PC-3 (cell line): ENCODE measurements around the gene TPST2.

ENCODE experiments used
- EZH2 ChIP-seq: fragments of 300-600 bp; sonication (generic); IDR thresholded peaks from one replicate; pipeline ENCODE4 v1.6.1; 2017; ENCODE audit warnings: antibody characterized with exemption, mild to moderate bottlenecking, low read length; ENCODE audit not compliant: unreplicated experiment
- TF ChIP-seq, protein P1 (sequence below): fragments of 300-600 bp; sonication (generic); conservative IDR thresholded peaks from 2 replicates; pipeline ENCODE4 v1.5.1; 2017; ENCODE audit warnings: antibody characterized with exemption, low read depth, mild to moderate bottlenecking, low read length

DNA sequence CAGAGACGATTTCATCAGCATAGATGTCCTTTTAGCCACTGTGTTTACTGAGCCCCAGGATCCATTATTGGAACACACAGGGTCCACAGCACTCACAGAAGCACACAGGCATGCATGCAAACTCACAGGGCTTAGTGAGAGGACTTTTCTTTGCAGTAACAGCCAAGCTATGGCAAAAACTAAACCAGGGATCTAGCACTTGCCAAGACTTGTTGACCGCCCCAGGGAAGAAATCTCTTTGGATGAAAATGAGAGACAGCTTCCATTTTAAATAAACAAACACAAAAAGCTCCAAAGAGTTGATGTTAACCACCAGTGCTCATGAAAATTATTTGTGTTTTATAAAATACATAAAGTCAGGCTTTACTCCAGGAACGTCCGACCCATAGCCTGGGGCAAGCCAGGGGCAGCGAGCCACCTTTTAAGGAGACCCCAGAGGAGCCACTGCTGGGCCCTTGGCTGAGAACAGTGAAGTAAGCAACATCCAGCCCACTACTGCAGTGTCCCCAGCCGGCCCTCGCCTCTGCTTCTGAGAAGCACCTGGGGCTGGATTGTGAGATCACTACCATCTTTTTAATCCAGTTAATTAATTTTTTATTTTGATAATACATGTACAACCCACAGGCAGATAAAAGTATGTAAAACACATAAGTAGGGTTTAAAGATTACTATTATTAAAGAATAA lies 55.6 kb downstream of the TPST2 start:
- TF ChIP-seq, protein P1, sequence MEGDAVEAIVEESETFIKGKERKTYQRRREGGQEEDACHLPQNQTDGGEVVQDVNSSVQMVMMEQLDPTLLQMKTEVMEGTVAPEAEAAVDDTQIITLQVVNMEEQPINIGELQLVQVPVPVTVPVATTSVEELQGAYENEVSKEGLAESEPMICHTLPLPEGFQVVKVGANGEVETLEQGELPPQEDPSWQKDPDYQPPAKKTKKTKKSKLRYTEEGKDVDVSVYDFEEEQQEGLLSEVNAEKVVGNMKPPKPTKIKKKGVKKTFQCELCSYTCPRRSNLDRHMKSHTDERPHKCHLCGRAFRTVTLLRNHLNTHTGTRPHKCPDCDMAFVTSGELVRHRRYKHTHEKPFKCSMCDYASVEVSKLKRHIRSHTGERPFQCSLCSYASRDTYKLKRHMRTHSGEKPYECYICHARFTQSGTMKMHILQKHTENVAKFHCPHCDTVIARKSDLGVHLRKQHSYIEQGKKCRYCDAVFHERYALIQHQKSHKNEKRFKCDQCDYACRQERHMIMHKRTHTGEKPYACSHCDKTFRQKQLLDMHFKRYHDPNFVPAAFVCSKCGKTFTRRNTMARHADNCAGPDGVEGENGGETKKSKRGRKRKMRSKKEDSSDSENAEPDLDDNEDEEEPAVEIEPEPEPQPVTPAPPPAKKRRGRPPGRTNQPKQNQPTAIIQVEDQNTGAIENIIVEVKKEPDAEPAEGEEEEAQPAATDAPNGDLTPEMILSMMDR = no peak
- no peak for TF ChIP-seq EZH2
